Ishikawa (cell line): ENCODE results near the gene AADACL4.

Source experiments
- CEBPB ChIP-seq: IDR thresholded peaks from 2 replicates; pipeline ENCODE4 v1.6.1; 2012
- CREB1 ChIP-seq: IDR thresholded peaks from 2 replicates; pipeline ENCODE4 v1.6.1; 2012; ENCODE audit warnings: low read depth
- EGR1 ChIP-seq: IDR thresholded peaks from 2 replicates; pipeline ENCODE4 v1.6.1; 2012
- EP300 ChIP-seq: IDR thresholded peaks from 2 replicates; pipeline ENCODE4 v1.6.1; 2012; ENCODE audit warnings: borderline replicate concordance
- FOXM1 ChIP-seq: IDR thresholded peaks from 2 replicates; pipeline ENCODE4 v1.6.1; 2012; ENCODE audit warnings: low read depth, borderline replicate concordance
- NFIC ChIP-seq: IDR thresholded peaks from 2 replicates; pipeline ENCODE4 v1.6.1; 2012
- RAD21 ChIP-seq: IDR thresholded peaks from 2 replicates; pipeline ENCODE4 v1.6.1; 2012; ENCODE audit warnings: low read depth
- TAF1 ChIP-seq: IDR thresholded peaks from 2 replicates; pipeline ENCODE4 v1.6.1; 2012; ENCODE audit warnings: low read depth, mild to moderate bottlenecking
- TCF12 ChIP-seq: IDR thresholded peaks from 2 replicates; pipeline ENCODE4 v1.6.1; 2012; ENCODE audit warnings: low read depth
- TEAD4 ChIP-seq: IDR thresholded peaks from 2 replicates; pipeline ENCODE4 v1.6.1; 2012
- YY1 ChIP-seq: IDR thresholded peaks from 2 replicates; pipeline ENCODE4 v1.6.1; 2012; ENCODE audit warnings: low read depth
- ZBTB7A ChIP-seq: IDR thresholded peaks from 2 replicates; pipeline ENCODE4 v1.6.1; 2012; ENCODE audit warnings: low read depth
- TF ChIP-seq, protein P1 (sequence below): IDR thresholded peaks from 2 replicates; pipeline ENCODE4 v1.6.1; 2012
- TF ChIP-seq, protein P2 (sequence below): IDR thresholded peaks from 2 replicates; pipeline ENCODE4 v1.6.1; 2012
- TF ChIP-seq, protein P3 (sequence below): IDR thresholded peaks from 2 replicates; pipeline ENCODE4 v1.6.1; 2012; ENCODE audit warnings: low read depth, mild to moderate bottlenecking

The AADACL4 gene

DNA sequence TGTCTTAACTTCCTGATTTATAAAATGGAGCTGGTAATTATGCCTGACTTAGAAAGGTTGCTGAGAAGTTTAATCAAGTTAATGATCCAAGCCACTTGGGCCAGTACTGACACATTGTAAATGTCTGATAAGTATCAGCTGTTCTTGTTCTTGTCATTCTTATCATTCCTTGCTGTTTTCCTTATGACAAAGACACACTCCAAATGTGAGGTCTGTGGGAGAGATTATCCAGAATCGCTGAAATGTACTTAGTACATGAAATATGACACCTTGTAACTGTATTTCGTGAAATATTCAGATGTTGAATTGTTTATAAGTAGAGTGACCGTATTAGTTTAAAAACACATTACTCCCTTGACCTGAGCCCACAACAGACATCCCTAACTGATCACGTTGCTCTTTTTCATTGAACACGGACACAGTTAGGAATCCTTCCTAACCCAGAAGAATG is 6.1 kb downstream of the AADACL4 start:
- no peak for TF ChIP-seq EGR1
- TF ChIP-seq, protein P1, sequence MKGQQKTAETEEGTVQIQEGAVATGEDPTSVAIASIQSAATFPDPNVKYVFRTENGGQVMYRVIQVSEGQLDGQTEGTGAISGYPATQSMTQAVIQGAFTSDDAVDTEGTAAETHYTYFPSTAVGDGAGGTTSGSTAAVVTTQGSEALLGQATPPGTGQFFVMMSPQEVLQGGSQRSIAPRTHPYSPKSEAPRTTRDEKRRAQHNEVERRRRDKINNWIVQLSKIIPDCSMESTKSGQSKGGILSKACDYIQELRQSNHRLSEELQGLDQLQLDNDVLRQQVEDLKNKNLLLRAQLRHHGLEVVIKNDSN: no peak
- no peak for TF ChIP-seq TAF1
- TF ChIP-seq CREB1: no peak
- TF ChIP-seq ZBTB7A: no peak
- TF ChIP-seq RAD21: no peak
- TF ChIP-seq, protein P2, sequence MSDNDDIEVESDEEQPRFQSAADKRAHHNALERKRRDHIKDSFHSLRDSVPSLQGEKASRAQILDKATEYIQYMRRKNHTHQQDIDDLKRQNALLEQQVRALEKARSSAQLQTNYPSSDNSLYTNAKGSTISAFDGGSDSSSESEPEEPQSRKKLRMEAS: no peak
- no peak for TF ChIP-seq EP300
- TF ChIP-seq CEBPB: no peak
- TF ChIP-seq, protein P3, sequence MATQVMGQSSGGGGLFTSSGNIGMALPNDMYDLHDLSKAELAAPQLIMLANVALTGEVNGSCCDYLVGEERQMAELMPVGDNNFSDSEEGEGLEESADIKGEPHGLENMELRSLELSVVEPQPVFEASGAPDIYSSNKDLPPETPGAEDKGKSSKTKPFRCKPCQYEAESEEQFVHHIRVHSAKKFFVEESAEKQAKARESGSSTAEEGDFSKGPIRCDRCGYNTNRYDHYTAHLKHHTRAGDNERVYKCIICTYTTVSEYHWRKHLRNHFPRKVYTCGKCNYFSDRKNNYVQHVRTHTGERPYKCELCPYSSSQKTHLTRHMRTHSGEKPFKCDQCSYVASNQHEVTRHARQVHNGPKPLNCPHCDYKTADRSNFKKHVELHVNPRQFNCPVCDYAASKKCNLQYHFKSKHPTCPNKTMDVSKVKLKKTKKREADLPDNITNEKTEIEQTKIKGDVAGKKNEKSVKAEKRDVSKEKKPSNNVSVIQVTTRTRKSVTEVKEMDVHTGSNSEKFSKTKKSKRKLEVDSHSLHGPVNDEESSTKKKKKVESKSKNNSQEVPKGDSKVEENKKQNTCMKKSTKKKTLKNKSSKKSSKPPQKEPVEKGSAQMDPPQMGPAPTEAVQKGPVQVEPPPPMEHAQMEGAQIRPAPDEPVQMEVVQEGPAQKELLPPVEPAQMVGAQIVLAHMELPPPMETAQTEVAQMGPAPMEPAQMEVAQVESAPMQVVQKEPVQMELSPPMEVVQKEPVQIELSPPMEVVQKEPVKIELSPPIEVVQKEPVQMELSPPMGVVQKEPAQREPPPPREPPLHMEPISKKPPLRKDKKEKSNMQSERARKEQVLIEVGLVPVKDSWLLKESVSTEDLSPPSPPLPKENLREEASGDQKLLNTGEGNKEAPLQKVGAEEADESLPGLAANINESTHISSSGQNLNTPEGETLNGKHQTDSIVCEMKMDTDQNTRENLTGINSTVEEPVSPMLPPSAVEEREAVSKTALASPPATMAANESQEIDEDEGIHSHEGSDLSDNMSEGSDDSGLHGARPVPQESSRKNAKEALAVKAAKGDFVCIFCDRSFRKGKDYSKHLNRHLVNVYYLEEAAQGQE: no peak
- TF ChIP-seq TEAD4: no peak
- no peak for TF ChIP-seq FOXM1
- TF ChIP-seq TCF12: no peak
- no peak for TF ChIP-seq YY1
- no peak for TF ChIP-seq NFIC

DNA sequence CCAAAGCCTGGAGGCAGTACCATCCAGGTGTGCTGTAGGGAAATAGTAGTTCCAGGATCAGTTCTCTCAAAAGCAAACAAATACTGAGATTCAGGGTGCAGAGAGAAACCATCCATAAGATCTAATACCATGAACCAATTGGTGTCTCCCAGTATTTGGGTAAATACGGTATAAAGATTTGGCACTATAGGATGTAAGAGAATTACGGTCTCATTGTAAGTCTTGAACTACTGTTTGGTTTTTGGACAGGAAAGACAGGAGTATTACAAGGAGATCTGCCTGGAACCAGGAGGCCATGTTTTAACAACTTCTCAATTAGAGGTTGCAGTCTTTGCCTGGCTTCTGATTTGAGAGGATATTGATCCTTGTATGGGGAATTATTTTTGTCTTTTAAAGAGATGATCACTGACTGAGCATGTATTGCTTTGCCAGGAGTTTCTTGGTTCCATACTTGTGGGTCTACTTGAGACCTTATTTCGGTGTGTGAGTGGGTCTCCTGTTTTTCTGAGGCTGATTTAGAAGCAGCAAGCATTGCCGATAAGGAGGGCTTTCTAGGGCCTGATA is 10.2 kb downstream of the AADACL4 start:
- TF ChIP-seq FOXM1 (no peak), TEAD4 (no peak), CREB1 (no peak), TAF1 (no peak), CEBPB (no peak), ZBTB7A (no peak), NFIC (no peak)
- TF ChIP-seq, protein P3: no peak
- TF ChIP-seq, protein P2: no peak
- TF ChIP-seq, protein P1: no peak

DNA sequence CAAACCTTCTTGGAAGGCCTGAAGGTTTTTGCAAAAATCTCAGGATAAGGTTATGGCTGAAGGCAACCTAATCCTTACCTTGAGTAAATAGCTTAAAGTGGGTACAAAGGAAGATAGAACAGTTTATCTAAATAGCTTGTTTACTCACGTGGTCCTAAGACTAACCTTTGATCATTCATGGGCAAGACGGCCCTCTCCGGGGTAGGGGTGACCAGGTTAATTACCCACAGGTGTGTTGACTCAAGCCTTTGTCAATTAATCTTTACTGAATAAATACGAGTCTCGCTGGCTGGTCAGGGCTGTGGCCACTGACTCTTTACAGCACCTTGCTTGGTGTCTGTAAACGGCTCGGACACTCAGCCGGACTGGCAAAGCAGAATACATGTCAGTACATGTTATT is 10.8 kb downstream of the AADACL4 start:
- no peak for TF ChIP-seq NFIC
- no peak for TF ChIP-seq EP300

DNA sequence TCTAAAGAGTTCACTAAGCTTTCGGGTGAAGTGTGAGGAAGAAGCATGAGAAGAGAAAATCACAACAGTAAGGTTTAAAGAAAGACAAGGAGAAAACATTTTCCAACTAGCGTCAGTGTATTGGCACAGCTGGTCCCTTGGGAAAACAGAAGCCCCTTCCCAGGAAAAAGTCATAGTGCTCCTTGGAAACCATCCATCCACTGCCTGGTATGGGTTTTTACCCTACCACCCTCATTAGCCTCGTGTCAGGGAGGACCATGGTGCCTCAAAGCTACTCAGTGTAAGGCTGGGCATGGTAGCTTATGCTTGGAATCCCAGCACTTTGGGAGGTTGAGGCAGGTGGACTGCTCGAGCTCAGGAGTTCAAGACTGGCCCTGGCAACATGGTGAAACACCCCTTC is 12.7 kb downstream of the AADACL4 start:
- TF ChIP-seq CREB1: no peak

DNA sequence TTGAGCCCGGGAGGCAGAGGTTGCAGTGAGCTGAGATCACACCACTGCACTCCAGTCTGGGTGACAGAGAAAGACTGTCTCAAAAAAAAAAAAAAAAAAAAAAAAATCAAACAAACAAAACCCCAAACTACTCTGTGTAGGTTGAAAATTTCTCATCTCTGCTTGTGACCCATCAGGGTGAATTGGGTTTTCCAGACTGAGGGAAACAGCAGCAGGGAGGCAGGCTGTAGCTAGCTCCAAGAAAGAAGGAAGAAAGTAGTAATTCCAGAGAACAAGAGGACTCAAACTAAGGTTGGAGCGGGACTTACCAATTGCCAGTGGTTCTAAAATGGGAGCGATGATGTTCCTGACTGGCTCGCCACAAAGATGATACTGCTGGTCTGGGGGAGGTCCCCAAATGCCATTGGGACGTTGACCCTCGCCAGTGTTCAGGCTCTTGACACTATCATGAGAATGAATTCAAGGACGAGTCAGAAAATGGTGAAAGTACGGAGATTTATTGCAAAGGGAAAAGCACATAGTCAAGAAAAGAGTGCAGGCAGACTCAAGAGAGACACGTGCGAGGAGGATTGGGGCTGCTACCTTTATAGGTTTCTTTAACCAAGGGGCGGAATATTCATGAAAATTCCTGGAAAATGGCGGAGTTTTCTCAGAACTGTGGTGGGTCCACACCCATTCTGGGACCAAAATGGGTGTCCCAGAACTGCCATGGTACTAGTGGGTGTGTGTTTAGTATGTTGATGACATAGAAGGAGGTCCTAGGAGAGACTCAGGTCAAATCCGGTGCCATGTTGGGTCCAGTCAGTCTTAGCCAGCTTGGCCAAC is 13.4 kb downstream of the AADACL4 start:
- no peak for TF ChIP-seq TCF12
- no peak for TF ChIP-seq ZBTB7A

DNA sequence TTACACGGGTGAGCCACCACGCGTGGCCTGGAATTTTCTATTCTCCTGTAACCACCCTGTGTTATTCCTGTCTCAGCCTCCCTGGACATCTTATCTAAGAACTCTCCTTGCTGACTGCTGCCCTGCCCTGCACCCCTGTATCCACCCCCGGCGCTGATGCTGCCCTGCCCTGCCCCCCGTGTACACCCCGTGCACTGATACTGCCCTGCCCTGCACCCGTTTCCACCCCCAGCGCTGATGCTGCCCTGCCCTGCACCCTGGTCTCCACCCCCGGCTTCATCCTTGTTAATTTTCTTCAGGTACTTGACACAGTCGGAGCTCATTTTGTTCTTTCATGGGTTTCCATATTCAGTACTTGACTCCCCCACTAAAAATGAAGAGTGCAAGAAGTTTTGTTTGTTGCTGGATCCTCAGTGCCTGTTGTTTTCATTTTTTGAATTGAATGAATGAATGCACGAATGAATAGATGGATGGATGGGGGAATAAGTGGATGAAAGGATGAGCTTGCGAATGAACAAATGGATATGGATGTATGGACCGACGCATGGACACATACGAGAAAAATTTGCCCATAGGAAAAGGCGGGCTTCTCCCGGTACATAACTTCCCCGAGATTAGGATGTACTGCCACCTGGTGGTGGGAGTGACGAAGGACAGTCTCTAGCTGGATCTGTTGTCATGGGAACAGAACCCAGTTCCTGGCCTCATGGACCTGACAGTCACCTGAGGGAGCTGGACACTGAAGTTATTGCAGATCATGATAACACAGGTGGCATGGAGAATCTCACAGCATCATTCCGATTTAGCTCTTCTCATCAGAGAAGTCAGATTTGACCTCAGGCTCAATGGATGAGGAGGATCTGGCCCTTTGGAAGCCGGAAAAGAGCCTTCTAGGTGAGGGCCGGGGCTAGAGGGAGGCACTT is 14.9 kb downstream of the AADACL4 start:
- TF ChIP-seq, protein P1: no peak
- TF ChIP-seq RAD21: peak; percentile 98
